Common myeloid progenitor, CD34-positive (primary cell): ENCODE measurements around the gene NCBP3.

ENCODE experiments used
- CTCF ChIA-PET: fragments of 350-600 bp; sonication (Branson Sonifier 250); formaldehyde crosslinking; loops from one replicate; lab custom pipeline; 2021; ENCODE audit warnings: antibody characterized with exemption; lab: Charles Lee
- POLR2A ChIA-PET: fragments of 350-600 bp; sonication (Branson Sonifier 250); formaldehyde crosslinking; loops from one replicate; lab custom pipeline; 2021; ENCODE audit warnings: antibody characterized with exemption; lab: Charles Lee
- DNase-seq, 3 donors: peaks; one replicate each; pipeline versions ENCODE4 v3.0.0 to v3.0.0-alpha.2; 2013
- H3K27ac ChIP-seq, 2 experiments: 1 replicate in 1 of 2; 2 replicates in 1 of 2; pipeline ENCODE4 v1.7.0; 2013; ENCODE audit warnings: inconsistent platforms in 2 of 2, low read length in 2 of 2, mild to moderate bottlenecking in 2 of 2, low read depth in 1 of 2, moderate library complexity in 1 of 2; ENCODE audit not compliant: severe bottlenecking in 2 of 2, insufficient read depth in 1 of 2, poor library complexity in 1 of 2
- H3K27me3 ChIP-seq, 5 experiments: replicated peaks in 2 of 5; 1 replicate in 3 of 5; 2 replicates in 2 of 5; pipeline versions ENCODE4 v1.6.1 to v1.7.0; 2013; ENCODE audit warnings: low read length in 4 of 5, mild to moderate bottlenecking in 2 of 5, moderate library complexity in 2 of 5, inconsistent platforms in 1 of 5; ENCODE audit not compliant: insufficient read depth in 5 of 5, control insufficient read depth in 4 of 5
- H3K36me3 ChIP-seq, 4 experiments: 1 replicate in 2 of 4; 2 replicates in 2 of 4; pipeline versions ENCODE4 v1.6.1 to v1.7.0; 2013; ENCODE audit warnings: low read length in 3 of 4, control low read depth in 1 of 4, mild to moderate bottlenecking in 1 of 4; ENCODE audit not compliant: control insufficient read depth in 4 of 4, insufficient read depth in 4 of 4
- H3K4me1 ChIP-seq, 4 experiments: 1 replicate in 3 of 4; 2 replicates in 1 of 4; pipeline versions ENCODE4 v1.6.1 to v1.7.1; 2013; ENCODE audit warnings: low read length in 3 of 4, mild to moderate bottlenecking in 3 of 4, control low read depth in 1 of 4, inconsistent platforms in 1 of 4, moderate library complexity in 1 of 4; ENCODE audit not compliant: control insufficient read depth in 4 of 4, insufficient read depth in 4 of 4; ENCODE audit errors: control extremely low read depth in 1 of 4
- H3K4me3 ChIP-seq, 7 experiments: 1 replicate in 4 of 7; 2 replicates in 3 of 7; pipeline versions ENCODE4 v1.5.1 to v1.7.0; 2013; ENCODE audit warnings: mild to moderate bottlenecking in 7 of 7, low read length in 6 of 7, moderate library complexity in 6 of 7, inconsistent platforms in 2 of 7, low read depth in 2 of 7, control low read depth in 1 of 7; ENCODE audit not compliant: insufficient read depth in 4 of 7, control insufficient read depth in 1 of 7; ENCODE audit errors: extremely low read depth in 1 of 7
- H3K9me3 ChIP-seq, 5 experiments: 1 replicate in 4 of 5; 2 replicates in 1 of 5; pipeline versions ENCODE4 v1.6.1 to v1.7.1; 2013; ENCODE audit warnings: low read length in 4 of 5, mild to moderate bottlenecking in 2 of 5, inconsistent platforms in 1 of 5, low read depth in 1 of 5, moderate library complexity in 1 of 5; ENCODE audit not compliant: control insufficient read depth in 4 of 5, insufficient read depth in 2 of 5; ENCODE audit errors: control extremely low read depth in 1 of 5
- WGBS: methylation state at CpG from one replicate; pipeline ENCODE4 v1.1.5; 2013; ENCODE audit not compliant: insufficient coverage; 5-methylcytosine and 5-hydroxymethylcytosine counted together

Gene NCBP3

GRCh38 chr17:3808701-3809100, 37.3 kb downstream of the NCBP3 start:
- 94% methylated on average over 6 of the region's 7 CpGs for WGBS
- Histone ChIP-seq H3K4me3 (no peak overlapping the region), H3K4me1 (no peaks in the 10 kb centered on the region), H3K36me3 (peaks cover 5 to 69% (median 48%) of the 10 kb centered on the region in 4 experiments), H3K27me3 (no peaks in the 10 kb centered on the region), H3K9me3 (no peaks in the 10 kb centered on the region), H3K27ac (no peak overlapping the region)
- no peak for DNase-seq
- POLR2A ChIA-PET: interaction anchor here (0.8 kb wide), 1 partner anchor 37 kb away, joined by 3 read pairs; no protein-coding TSS in a partner anchor
- CTCF ChIA-PET: interaction anchor here (1.4 kb wide), 1 partner anchor 73 kb away, joined by 5 read pairs; no protein-coding TSS in a partner anchor

DNA sequence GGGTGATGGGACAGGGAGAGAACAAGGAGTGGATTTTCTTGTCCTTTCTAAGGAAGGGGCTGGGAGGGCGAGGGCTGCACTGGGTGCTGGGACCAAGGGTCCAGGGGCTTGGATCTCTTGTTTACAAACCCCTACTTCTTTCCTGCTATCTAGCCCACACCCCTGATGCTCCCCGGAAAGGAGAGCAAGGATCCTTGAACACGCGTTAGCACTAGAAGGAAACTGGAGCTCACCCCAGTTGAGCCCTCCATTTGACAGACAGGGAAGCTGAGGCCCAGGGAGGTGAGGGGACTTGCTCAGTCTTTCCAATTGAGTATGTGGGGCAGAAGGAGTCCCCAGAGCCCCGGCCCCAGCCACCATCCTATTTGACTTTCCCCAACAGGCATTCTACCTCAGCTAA, 40.5 kb downstream of the NCBP3 start:
- CTCF ChIA-PET: interaction anchor here (3.2 kb wide), 1 partner anchor 11 kb away, joined by 11 read pairs; no protein-coding TSS in a partner anchor
- DNase-seq: no peak

GRCh38 chr17:3804503-3804931, 41.5 kb downstream of the NCBP3 start:
- POLR2A ChIA-PET: no interaction called here
- DNase-seq: no peak
- WGBS: 75% methylated on average over 4 of the region's 6 CpGs
- peaks cover 0 to 37% (median 19%) of the 10 kb centered on the region in 4 experiments for H3K36me3 ChIP-seq
- H3K4me3 ChIP-seq: no peak overlapping the region
- CTCF ChIA-PET: interaction anchor here (3.2 kb wide), 1 partner anchor 12 kb away, joined by 11 read pairs; no protein-coding TSS in a partner anchor
- H3K27ac ChIP-seq: no peak overlapping the region
- peaks cover 2 to 20% (median 6%) of the 10 kb centered on the region in 4 experiments for H3K4me1 ChIP-seq
- H3K27me3 ChIP-seq: no peaks in the 10 kb centered on the region
- H3K9me3 ChIP-seq: no peaks in the 10 kb centered on the region

More for the DNA sequence above, 40.5 kb downstream of the NCBP3 start:
- Histone ChIP-seq H3K9me3 (no peaks in the 10 kb centered on the region), H3K4me1 (peaks cover 0 to 12% (median 1%) of the 10 kb centered on the region in 4 experiments), H3K27ac (no peak overlapping the region), H3K27me3 (no peaks in the 10 kb centered on the region), H3K36me3 (peaks cover 3 to 48% (median 23%) of the 10 kb centered on the region in 4 experiments), H3K4me3 (no peak overlapping the region)
- POLR2A ChIA-PET: no interaction called here
- 80% methylated on average over 5 of the region's 5 CpGs for WGBS

- H3K27me3 ChIP-seq: no peaks in the 10 kb centered on the region
- WGBS: 89% methylated on average over 4 of the region's 5 CpGs
- POLR2A ChIA-PET: no interaction called here
- peaks cover 0 to 31% (median 11%) of the 10 kb centered on the region in 4 experiments for H3K36me3 ChIP-seq
- peaks cover 2 to 31% (median 15%) of the 10 kb centered on the region in 4 experiments for H3K4me1 ChIP-seq
- no peak overlapping the region for H3K27ac ChIP-seq
- H3K4me3 ChIP-seq: no peak overlapping the region
- no peaks in the 10 kb centered on the region for H3K9me3 ChIP-seq
- no peak for DNase-seq
- CTCF ChIA-PET: interaction anchor here (0.8 to 3.4 kb wide), 2 partner anchors 22 to 25 kb away, joined by 4 to 14 read pairs; no protein-coding TSS in a partner anchor
Observed at GRCh38 chr17:3803308-3803640, 42.8 kb downstream of the NCBP3 start.

GRCh38 chr17:3802461-3803307, 43.4 kb downstream of the NCBP3 start:
- DNase-seq: no peak
- Histone ChIP-seq H3K27ac (no peak overlapping the region), H3K4me3 (no peak overlapping the region), H3K27me3 (no peaks in the 10 kb centered on the region), H3K9me3 (no peaks in the 10 kb centered on the region), H3K36me3 (peaks cover 0 to 25% (median 6%) of the 10 kb centered on the region in 4 experiments), H3K4me1 (peaks cover 2 to 31% (median 15%) of the 10 kb centered on the region in 4 experiments)
- ChIA-PET POLR2A (no interaction called here), CTCF (interaction anchor here (3.4 kb wide), 1 partner anchor 26 kb away, joined by 14 read pairs; no protein-coding TSS in a partner anchor)
- WGBS: 92% methylated on average over 19 of the region's 19 CpGs

DNA sequence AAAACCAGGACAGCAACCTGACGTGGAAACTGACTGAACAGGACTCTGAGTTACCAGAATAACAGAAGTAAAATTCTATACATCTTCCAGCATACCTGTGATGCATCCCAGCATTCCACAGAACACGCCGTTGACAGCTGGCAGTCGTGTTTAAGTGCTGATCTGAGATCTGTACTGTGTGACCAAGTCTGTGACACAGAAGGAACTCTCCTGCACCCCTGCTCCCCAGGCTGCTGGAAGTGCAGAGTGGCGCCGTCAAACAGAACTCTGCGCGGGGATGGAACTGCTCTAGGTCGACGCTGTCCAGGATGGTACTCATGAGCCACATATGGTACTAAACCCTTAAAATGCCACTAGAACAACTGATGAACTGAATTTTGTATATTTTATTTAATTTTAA, 44.3 kb downstream of the NCBP3 start:
- Histone ChIP-seq H3K27me3 (no peaks in the 10 kb centered on the region), H3K36me3 (peaks cover 0 to 16% (median 2%) of the 10 kb centered on the region in 4 experiments), H3K9me3 (no peaks in the 10 kb centered on the region), H3K4me1 (peaks cover 2 to 32% (median 15%) of the 10 kb centered on the region in 4 experiments), H3K27ac (no peak overlapping the region), H3K4me3 (no peak overlapping the region)
- CTCF ChIA-PET: interaction anchor here (1.0 to 3.4 kb wide), 3 partner anchors 11 to 64 kb away, joined by 3 to 14 read pairs (median 5); no protein-coding TSS in a partner anchor
- no peak for DNase-seq
- 100% methylated on average over 6 of the region's 10 CpGs for WGBS
- POLR2A ChIA-PET: no interaction called here
